Transverse colon (tissue), 4 donors: Measurements from ENCODE around the gene COMMD2. TPM values are rescaled to one million over a fixed set of nuclear protein-coding genes. Genes with fewer than 3 reads are reported as not detected.

Experiments used
- DNase-seq: peaks from one replicate; pipeline ENCODE4 v3.0.0-alpha.2; 2019
- H3K27ac ChIP-seq, 4 donors: fragments of 200-600 bp; sonication (generic); 2 replicates each; pipeline ENCODE4 v1.5.1; 2016 to 2018; ENCODE audit warnings: inconsistent platforms in 4 of 4
- H3K27me3 ChIP-seq: fragments of 200-600 bp; sonication (generic); 2 replicates; pipeline ENCODE4 v1.5.1; 2017; ENCODE audit warnings: inconsistent platforms
- H3K36me3 ChIP-seq, 4 donors: fragments of 200-600 bp; sonication (generic); 2 replicates each; pipeline ENCODE4 v1.5.1; 2017 to 2019; ENCODE audit warnings: inconsistent platforms in 4 of 4
- H3K4me1 ChIP-seq, 4 donors: fragments of 200-600 bp; sonication (generic); 2 replicates each; pipeline ENCODE4 v1.5.1; 2017 to 2020; ENCODE audit warnings: inconsistent platforms in 4 of 4
- H3K4me3 ChIP-seq, 4 donors: fragments of 200-600 bp; sonication (generic); 1 replicate in 1 of 4; 2 replicates in 3 of 4; pipeline versions ENCODE4 v1.5.1 to v1.6.1; 2017 to 2019; ENCODE audit warnings: inconsistent platforms in 4 of 4
- H3K9me3 ChIP-seq, 2 donors: fragments of 200-600 bp; sonication (generic); 2 replicates each; pipeline ENCODE4 v1.5.1; 2017 to 2019; ENCODE audit warnings: inconsistent platforms in 2 of 2
- CTCF ChIP-seq, 5 experiments: fragments of 200-600 bp in 3 of 5; fragments of 450-650 bp in 2 of 5; sonication (generic) in 3 of 5; IDR thresholded peaks; 1 replicate in 2 of 5; 2 replicates in 3 of 5; pipeline ENCODE4 v1.5.1; 2016 to 2017; ENCODE audit warnings: antibody characterized with exemption in 5 of 5, inconsistent platforms in 3 of 5, mild to moderate bottlenecking in 2 of 5, moderate library complexity in 1 of 5
- EP300 ChIP-seq: sonication (generic); formaldehyde crosslinking; IDR thresholded peaks from one replicate; pipeline ENCODE4 v1.6.1; 2017; ENCODE audit warnings: antibody characterized with exemption, low read depth
- POLR2A ChIP-seq: fragments of 450-650 bp; IDR thresholded peaks from one replicate; pipeline ENCODE4 v1.6.1; 2016; ENCODE audit warnings: antibody characterized with exemption, mild to moderate bottlenecking, moderate library complexity
- POLR2AphosphoS5 ChIP-seq, 3 donors: sonication (generic); formaldehyde crosslinking; IDR thresholded peaks; one replicate each; pipeline ENCODE4 v1.6.1; 2016; ENCODE audit warnings: antibody characterized with exemption in 3 of 3
- WGBS, 2 donors: methylation state at CpG; one replicate each; pipeline ENCODE4 v1.1.5; 2018; ENCODE audit warnings: low coverage in 1 of 2; 5-methylcytosine and 5-hydroxymethylcytosine counted together
- in situ Hi-C, 4 donors: fragments of 200-750 bp; cut with MboI; loops; one replicate each; pipeline versions ENCODE4 v1.15.0 to v1.15.1; 2017; ENCODE audit warnings: low sequenced_read_pairs in 3 of 4, low pct_ligation_motif_present in 1 of 4, low pct_unique_long_range_greater_than_20kb in 1 of 4
- intact Hi-C: fragments of 100-400 bp; cut with DNase I; formaldehyde crosslinking; loops from one replicate; pipeline ENCODE4 v1.15.1; 2023; ENCODE audit warnings: low total_unique reads
- total RNA-seq, 4 donors: library from RNA; depleted of rRNA; stranded (reverse); fragments of >200 nt; gene quantifications; one replicate each; pipeline ENCODE4 v1.1.0, GENCODE V29; 2016

Gene COMMD2
- total RNA-seq, 4 donors from 2014 or later, result 11.3 to 20.2 (median 16.1) TPM

- in situ Hi-C loops (no loop called here), intact Hi-C loops (no loop called here)
- peaks cover 3% of the 10 kb centered on the region for H3K27me3 ChIP-seq
- H3K4me1 ChIP-seq, result no peaks in the 10 kb centered on the region
- 72 to 80% methylated on average over 1 to 2 of the region's 2 CpGs for whole genome bisulfite sequencing, 2 donors
- no peak for DNase-seq
- no peak overlapping the region for H3K27ac ChIP-seq
- H3K4me3 ChIP-seq, result no peak overlapping the region
- TF ChIP-seq CTCF (IDR thresholded peaks at IDR 0.05), result no peak
- TF ChIP-seq EP300, result no peak
- no peak for TF ChIP-seq POLR2AphosphoS5 (IDR thresholded peaks at IDR 0.05)
- no peak for TF ChIP-seq POLR2A
- no peaks in the 10 kb centered on the region for H3K36me3 ChIP-seq
- no peaks in the 10 kb centered on the region for H3K9me3 ChIP-seq
These were observed 25.4 kb downstream of the COMMD2 start for GRCh38 chr3:149726716-149727407.

- DNase-seq, result no peak
- intact Hi-C loops (no loop called here), in situ Hi-C loops (loop anchor here in 3 of 4 donors (5.0 to 25.0 kb wide), 2 partner anchors 211 to 216 kb away; no protein-coding TSS in a partner anchor)
- Histone ChIP-seq H3K36me3 (no peaks in the 10 kb centered on the region), H3K4me1 (no peaks in the 10 kb centered on the region), H3K27me3 (peaks cover 3% of the 10 kb centered on the region), H3K4me3 (no peak overlapping the region), H3K27ac (no peak overlapping the region), H3K9me3 (peaks cover 8 to 10% of the 10 kb centered on the region in 2 donors)
- TF ChIP-seq POLR2AphosphoS5 (IDR thresholded peaks at IDR 0.05) (no peak), POLR2A (no peak), EP300 (no peak), CTCF (IDR thresholded peaks at IDR 0.05) (no peak)
These were observed 28.5 kb downstream of the COMMD2 start for GRCh38 chr3:149723781-149724180.

- no peak overlapping the region for H3K4me3 ChIP-seq
- H3K27ac ChIP-seq, result no peak overlapping the region
- WGBS, 2 donors, result 92 to 93% methylated on average over 2 of the region's 2 CpGs
- intact Hi-C loops (no loop called here), in situ Hi-C loops (loop anchor here in 3 of 4 donors (5.0 to 25.0 kb wide), 2 partner anchors 209 to 214 kb away; no protein-coding TSS in a partner anchor)
- H3K4me1 ChIP-seq, result peaks cover 0 to 8% (median 3%) of the 10 kb centered on the region in 4 donors
- TF ChIP-seq POLR2AphosphoS5 (IDR thresholded peaks at IDR 0.05) (no peak), EP300 (no peak)
- peaks cover 8 to 10% of the 10 kb centered on the region in 2 donors for H3K9me3 ChIP-seq
- DNase-seq, result no peak
- H3K27me3 ChIP-seq, result peaks cover 3% of the 10 kb centered on the region
- no peaks in the 10 kb centered on the region for H3K36me3 ChIP-seq
These were observed 31.4 kb downstream of the COMMD2 start for GRCh38 chr3:149720918-149721317.

- 7 to 9% methylated on average over 2 of the region's 2 CpGs for WGBS, 2 donors
- DNase-seq, result peak; percentile 41
- in situ Hi-C loops (loop anchor here in 3 of 4 donors (5.0 to 25.0 kb wide), 2 partner anchors 205 kb away; no protein-coding TSS in a partner anchor), intact Hi-C loops (loop anchor here (5.0 kb wide), 1 partner anchor 205 kb away; no protein-coding TSS in a partner anchor)
- Histone ChIP-seq H3K27ac (no peak overlapping the region), H3K9me3 (peaks cover 8 to 10% of the 10 kb centered on the region in 2 donors), H3K27me3 (no peaks in the 10 kb centered on the region), H3K4me3 (peak overlapping the region in 1 of 4 donors; percentile 39), H3K4me1 (peaks cover 0 to 8% (median 3%) of the 10 kb centered on the region in 4 donors), H3K36me3 (no peaks in the 10 kb centered on the region)
- no peak for TF ChIP-seq POLR2AphosphoS5 (IDR thresholded peaks at IDR 0.05)
- peak; percentile 67 to 79 (median 75) for TF ChIP-seq CTCF (IDR thresholded peaks at IDR 0.05)
- no peak for TF ChIP-seq EP300
These were observed 34.8 kb downstream of the COMMD2 start for GRCh38 chr3:149717391-149718056.
